Measurements from ENCODE around the gene RUBCN. TPM values are rescaled to one million over a fixed set of nuclear protein-coding genes. Genes with fewer than 3 reads are reported as not detected.

RUBCN gene
- total RNA-seq, 4 donors from 2014 or later, result 47.8 to 99.6 (median 60.1) TPM

DNA sequence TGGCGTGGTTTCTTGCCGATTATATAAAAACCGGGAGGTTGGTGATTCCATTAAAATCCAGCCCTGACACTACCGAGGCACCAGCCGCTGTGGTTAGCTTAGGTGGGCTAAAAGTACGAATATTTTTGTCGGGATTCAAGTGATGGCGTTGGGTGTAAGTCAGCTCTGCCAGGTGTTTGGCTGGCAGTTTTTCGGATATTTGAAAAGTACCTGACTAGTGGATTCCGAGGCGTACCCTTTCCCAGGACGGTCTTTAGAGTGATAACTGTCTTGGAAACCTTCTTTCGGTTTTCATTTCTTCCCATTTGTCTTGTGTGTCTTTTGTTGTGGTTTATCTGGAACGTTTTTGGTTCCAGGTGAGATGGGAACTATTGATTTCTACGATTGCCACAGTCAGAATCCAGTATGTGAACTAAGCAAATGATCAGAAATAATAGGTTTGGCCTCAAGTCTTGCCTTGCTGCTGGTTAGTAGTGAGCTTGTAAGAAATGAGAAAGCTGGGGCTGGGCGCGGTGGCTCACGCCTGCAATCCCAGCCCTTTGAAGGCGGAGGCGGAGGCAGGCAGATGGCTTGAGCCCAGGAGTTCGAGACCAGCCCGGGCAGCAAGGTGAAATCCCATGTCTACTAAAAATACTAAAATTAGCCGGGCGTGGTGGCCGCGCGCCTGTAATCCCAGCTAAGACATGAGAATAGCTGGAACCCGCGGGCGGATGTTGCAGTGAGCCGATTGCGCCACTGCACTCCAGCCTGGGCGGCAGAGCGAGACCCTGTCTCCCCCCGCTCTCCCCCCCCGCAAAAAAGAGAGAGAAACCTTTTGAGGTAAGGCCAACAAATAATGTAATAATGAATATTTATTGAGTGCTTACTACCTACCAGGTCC is 14.4 kb upstream of the RUBCN start:
- H3K4me3 ChIP-seq, result peak overlapping the region; percentile 67 to 88
- H3K27ac ChIP-seq, result peak overlapping the region; percentile 84 to 98 (median 98)
- 0 to 7% methylated on average over 25 to 26 of the region's 36 CpGs for WGBS, 2 donors (ENCODE audit: low coverage in 1 of 2)
- H3K36me3 ChIP-seq, result no peaks in the 10 kb centered on the region
- H3K9me3 ChIP-seq, result no peaks in the 10 kb centered on the region
- no peaks in the 10 kb centered on the region for H3K27me3 ChIP-seq
- TF ChIP-seq POLR2A (IDR thresholded peaks at IDR 0.05), result no peak
- TF ChIP-seq CTCF (IDR thresholded peaks at IDR 0.05), result peak in 1 of 4 experiments; percentile 8
- peaks cover 2 to 49% (median 12%) of the 10 kb centered on the region in 3 donors for H3K4me1 ChIP-seq
- ATAC-seq, result peak; percentile 35

- Histone ChIP-seq H3K27ac (peak overlapping the region; percentile 84 to 98 (median 98)), H3K9me3 (no peaks in the 10 kb centered on the region), H3K36me3 (no peaks in the 10 kb centered on the region), H3K4me1 (peaks cover 2 to 46% (median 12%) of the 10 kb centered on the region in 3 donors), H3K4me3 (peak overlapping the region; percentile 67 to 88), H3K27me3 (no peaks in the 10 kb centered on the region)
- TF ChIP-seq POLR2AphosphoS5 (IDR thresholded peaks at IDR 0.05) (peak; percentile 25), CTCF (IDR thresholded peaks at IDR 0.05) (peak in 2 of 4 experiments; percentile 10 to 32), POLR2A (IDR thresholded peaks at IDR 0.05) (peak; percentile 41 to 45), EP300 (IDR thresholded peaks at IDR 0.05) (no peak)
- ATAC-seq, result peak; percentile 46
- 0 to 5% methylated on average over 2 to 4 of the region's 43 CpGs for WGBS, 2 donors (ENCODE audit: low coverage in 1 of 2)
These were observed 13.7 kb upstream of the RUBCN start for GRCh38 chr3:197750396-197750831.

- WGBS, 2 donors (ENCODE audit: low coverage in 1 of 2), result 0% methylated on average over 1 of the region's 104 CpGs; no CpG with 5 or more reads in 1 of the 2 donors
- no peaks in the 10 kb centered on the region for H3K27me3 ChIP-seq
- peak; percentile 96 for ATAC-seq
- TF ChIP-seq POLR2AphosphoS5 (IDR thresholded peaks at IDR 0.05) (peak; percentile 76), CTCF (IDR thresholded peaks at IDR 0.05) (peak in 3 of 4 experiments; percentile 63 to 72 (median 64)), EP300 (IDR thresholded peaks at IDR 0.05) (no peak), POLR2A (IDR thresholded peaks at IDR 0.05) (peak; percentile 79)
- peak within 1 kb of the TSS; percentile 84 to 98 (median 98) for H3K27ac ChIP-seq
- H3K36me3 ChIP-seq, result no peaks in the 10 kb centered on the region
- peak within 1 kb of the TSS; percentile 67 to 88 for H3K4me3 ChIP-seq
- no peaks in the 10 kb centered on the region for H3K9me3 ChIP-seq
- peaks cover 2 to 44% (median 12%) of the 10 kb centered on the region in 3 donors for H3K4me1 ChIP-seq
These were observed 13.1 kb upstream of the RUBCN start, which contains the start of gene FYTTD1 for GRCh38 chr3:197749601-197750395. Gene FYTTD1 (plus strand): TSS chr3:197749883. CDS start chr3:197749972, 89 bp downstream.

DNA sequence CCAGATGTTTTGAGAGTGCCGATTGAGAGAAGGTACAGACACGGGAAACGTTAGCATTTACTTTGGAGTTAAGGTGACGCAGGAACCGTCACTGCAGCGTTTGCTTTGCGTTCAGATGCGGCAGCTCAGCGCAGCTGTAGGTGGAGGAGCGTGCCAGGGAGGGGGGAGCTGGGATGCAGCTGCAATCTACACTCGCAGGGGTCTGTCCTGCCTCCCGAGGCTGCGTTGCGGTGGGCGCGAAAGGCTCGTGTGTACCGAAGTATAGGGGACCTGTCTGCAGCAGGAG is 12.6 kb upstream of the RUBCN start:
- Histone ChIP-seq H3K4me3 (peak overlapping the region; percentile 67 to 88), H3K36me3 (no peaks in the 10 kb centered on the region), H3K27ac (peak overlapping the region; percentile 74 to 98 (median 98)), H3K4me1 (peaks cover 2 to 40% (median 12%) of the 10 kb centered on the region in 3 donors), H3K27me3 (no peaks in the 10 kb centered on the region), H3K9me3 (no peaks in the 10 kb centered on the region)
- 0 to 1% methylated on average over 1 to 9 of the region's 18 CpGs for WGBS, 2 donors (ENCODE audit: low coverage in 1 of 2)
- peak; percentile 54 for ATAC-seq
- TF ChIP-seq CTCF (IDR thresholded peaks at IDR 0.05), result no peak
- no peak for TF ChIP-seq POLR2A (IDR thresholded peaks at IDR 0.05)
- TF ChIP-seq POLR2AphosphoS5 (IDR thresholded peaks at IDR 0.05), result no peak
- no peak for TF ChIP-seq EP300 (IDR thresholded peaks at IDR 0.05)

Measured in gastroesophageal sphincter (tissue), 4 donors.